COLO668 (cell line): ENCODE data around the gene PLCD4.

ENCODE experiments used
- DNase-seq: peaks from one replicate; lab custom pipeline; 2025; ENCODE audit not compliant: unreplicated experiment; lab: John Stamatoyannopoulos, UW

Gene PLCD4

DNA sequence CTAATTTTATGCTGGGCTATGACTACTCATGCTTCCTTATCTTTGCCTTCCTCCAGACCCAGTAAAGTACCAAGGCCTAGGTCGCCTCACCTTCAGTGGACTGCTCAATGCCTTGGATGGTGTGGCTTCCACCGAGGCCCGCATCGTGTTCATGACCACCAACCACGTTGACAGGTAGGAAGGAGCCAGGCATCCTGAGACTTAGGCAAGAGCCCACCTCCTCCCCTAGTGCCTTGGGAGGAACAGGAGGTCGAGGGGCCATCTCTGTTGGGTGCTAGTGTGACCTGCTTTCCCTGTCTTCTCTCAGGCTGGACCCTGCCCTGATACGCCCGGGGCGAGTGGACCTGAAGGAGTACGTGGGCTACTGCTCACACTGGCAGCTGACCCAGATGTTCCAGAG is 55.1 kb downstream of the PLCD4 start:
- DNase-seq: no peak

DNA sequence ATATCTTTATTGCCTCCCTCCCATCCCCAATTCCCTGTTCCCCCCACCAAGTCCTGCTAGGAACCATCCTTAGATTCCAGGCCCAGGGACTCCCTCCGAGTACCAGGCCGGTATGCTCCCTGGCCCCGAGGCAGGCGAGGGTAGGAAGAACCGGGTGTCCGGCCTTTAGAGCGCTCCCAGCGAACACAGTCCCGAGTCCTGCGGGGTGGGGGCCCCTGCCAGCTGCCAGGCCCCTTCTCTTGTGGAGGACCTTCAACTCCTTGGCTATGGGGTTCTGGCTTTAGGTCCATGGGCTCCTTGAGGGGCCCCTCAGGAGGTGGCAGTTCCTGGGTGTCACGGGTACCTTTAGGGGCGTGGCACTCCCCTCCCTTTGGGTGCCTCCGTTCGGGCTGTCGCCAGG is 56.2 kb downstream of the PLCD4 start:
- DNase-seq: no peak

GRCh38 chr2:218664653-218665052 is 57.0 kb downstream of the PLCD4 start:
- no peak for DNase-seq

DNA sequence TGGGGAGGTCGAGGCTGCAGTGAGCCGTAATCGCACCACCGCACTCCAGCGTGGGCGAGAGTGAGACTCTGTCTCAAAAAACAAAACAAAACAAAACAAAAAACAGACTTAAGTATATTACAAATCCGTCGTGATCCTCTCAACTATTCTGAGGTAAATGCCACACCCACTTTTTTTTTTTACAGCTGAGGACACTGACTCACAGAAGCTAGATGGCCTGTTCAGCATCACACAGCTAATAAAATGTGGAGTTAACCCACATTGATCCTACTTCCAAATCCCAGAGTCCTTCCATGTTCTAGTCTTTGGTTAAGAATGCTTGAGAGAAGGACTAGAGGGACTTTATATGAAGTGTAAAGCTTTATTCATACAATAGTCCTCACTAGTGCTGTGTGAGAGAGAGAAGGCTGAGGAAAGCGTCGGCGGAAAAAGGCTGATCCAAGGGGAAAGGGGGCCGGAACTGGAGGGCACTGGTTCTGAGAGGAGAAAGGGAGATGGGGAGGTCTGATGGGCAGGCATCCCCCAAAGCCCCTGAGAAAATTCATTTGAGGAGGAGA is 63.5 kb downstream of the PLCD4 start:
- DNase-seq: no peak

DNA sequence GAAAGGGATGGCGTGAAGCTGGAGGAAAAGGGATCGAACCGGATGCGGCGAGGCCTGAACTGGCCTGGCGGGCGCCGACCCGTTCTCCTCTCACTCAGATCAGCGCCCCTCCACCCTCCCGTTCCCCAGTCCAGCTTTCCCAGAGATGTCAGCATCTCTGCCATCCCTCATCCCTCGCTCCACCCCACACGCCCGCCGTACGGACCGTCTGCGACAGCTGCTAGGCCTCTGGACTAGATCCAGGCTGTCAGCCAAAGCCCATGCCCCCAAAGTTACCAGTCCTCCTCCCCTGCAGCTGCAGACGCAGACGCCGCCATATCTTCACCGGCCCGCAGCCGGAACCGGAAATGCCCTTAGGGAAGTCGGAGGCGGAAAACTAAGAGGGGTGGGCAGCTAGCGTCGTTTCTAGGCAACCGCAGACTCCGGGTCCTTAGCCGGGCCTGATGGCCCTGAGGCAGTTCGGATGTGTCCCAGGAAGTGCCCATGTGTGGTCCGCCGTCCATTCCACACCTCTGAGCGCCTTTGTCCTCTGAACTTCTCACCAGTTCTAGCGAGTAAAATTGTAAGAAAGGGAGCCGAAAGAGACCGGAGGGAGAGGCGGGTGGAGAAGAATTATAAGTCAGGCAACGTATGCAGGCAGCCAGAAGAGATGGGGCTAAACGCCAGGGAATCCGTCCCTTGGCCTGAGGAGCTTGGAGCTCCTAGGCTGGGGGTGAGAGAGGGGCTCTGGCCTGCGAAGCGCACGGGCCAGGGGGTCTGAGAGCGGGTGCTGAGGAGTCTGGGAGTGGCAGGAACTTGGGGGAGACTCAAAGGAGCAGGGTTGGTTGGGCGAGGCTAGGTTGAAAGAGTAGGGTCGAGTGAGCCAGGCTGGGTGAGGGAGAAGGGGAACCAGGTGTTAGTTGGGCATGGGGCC is 64.2 kb downstream of the PLCD4 start, which contains the start of the genes RNF25 and STK36:
Gene RNF25 (minus strand): TSS at position 349 of the 913 bp plus-strand sequence. CDS start 32 bp downstream, at position 317.
Gene STK36 (plus strand): TSS at position 433 of the 913 bp plus-strand sequence. CDS start 744 bp downstream, outside the sequence.
- DNase-seq: peak; percentile 90

DNA sequence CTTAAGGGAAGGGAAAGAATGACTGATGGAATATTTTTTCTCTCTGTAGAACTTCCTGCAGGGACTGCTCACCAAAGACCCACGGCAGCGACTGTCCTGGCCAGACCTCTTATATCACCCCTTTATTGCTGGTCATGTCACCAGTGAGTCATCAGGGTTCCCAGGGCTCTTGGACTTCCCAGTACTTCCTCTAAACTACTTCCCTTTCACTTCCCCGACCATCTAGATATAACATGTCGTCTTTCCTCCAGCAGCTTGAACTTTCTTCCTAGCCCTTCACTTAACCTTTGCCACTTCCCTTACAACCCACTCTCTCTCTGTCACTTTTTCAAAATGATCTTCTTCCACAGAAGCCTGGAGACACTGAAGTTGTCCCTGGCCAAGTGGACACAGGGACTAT is 71.4 kb downstream of the PLCD4 start:
- no peak for DNase-seq

DNA sequence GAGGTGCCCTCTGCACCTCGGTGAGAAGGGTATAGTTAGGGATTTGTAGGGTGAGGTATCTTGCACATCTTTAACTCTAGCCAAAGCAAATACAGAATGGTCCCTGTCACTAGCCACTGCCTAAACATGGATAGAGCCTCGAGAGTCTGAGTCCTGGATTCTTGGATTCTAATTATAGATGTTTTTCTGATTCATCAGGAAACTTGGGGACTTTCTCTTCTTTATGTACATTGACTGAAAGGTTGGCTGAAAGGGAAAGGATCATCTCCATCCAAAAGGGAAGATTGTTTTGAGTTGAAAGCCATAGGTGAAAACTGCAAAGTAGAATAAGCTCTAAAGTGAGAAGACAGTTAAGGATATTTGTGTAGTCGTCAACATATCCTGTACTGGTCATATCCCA is 72.4 kb downstream of the PLCD4 start:
- no peak for DNase-seq
